ENCODE results near the gene CSMD2. TPM values are rescaled to one million over a fixed set of nuclear protein-coding genes. Genes with fewer than 3 reads are reported as not detected.

Gene CSMD2
- total and polyA plus RNA-seq, 2 of the 4 experiments (the other 2 are of a cell fraction), result under 0.01 to 0.36 TPM

GRCh38 chr1:33466159-33466558, 698.9 kb downstream of the CSMD2 start:
- no peak for TF ChIP-seq CEBPB (IDR thresholded peaks at IDR 0.05; ENCODE audit: low read depth, low read length)
- TF ChIP-seq, protein P1, sequence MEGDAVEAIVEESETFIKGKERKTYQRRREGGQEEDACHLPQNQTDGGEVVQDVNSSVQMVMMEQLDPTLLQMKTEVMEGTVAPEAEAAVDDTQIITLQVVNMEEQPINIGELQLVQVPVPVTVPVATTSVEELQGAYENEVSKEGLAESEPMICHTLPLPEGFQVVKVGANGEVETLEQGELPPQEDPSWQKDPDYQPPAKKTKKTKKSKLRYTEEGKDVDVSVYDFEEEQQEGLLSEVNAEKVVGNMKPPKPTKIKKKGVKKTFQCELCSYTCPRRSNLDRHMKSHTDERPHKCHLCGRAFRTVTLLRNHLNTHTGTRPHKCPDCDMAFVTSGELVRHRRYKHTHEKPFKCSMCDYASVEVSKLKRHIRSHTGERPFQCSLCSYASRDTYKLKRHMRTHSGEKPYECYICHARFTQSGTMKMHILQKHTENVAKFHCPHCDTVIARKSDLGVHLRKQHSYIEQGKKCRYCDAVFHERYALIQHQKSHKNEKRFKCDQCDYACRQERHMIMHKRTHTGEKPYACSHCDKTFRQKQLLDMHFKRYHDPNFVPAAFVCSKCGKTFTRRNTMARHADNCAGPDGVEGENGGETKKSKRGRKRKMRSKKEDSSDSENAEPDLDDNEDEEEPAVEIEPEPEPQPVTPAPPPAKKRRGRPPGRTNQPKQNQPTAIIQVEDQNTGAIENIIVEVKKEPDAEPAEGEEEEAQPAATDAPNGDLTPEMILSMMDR (conservative IDR thresholded peaks at IDR 0.05; ENCODE audit: low read depth, low read length), result no peak
- no peak for TF ChIP-seq FOS (IDR thresholded peaks at IDR 0.05; ENCODE audit: low read depth, low read length)
- TF ChIP-seq RCOR1 (IDR thresholded peaks at IDR 0.05; ENCODE audit: insufficient replicate concordance, low read length), result no peak
- TF ChIP-seq BHLHE40 (IDR thresholded peaks at IDR 0.05; ENCODE audit: low read depth, low read length), result no peak
- TF ChIP-seq RAD21 (IDR thresholded peaks at IDR 0.05; ENCODE audit: low read length), result no peak
- no peak for TF ChIP-seq MXI1 (IDR thresholded peaks at IDR 0.05; ENCODE audit: borderline replicate concordance, low read depth, low read length)
- TF ChIP-seq RFX5 (IDR thresholded peaks at IDR 0.05; ENCODE audit: low read depth, low read length), result no peak
- TF ChIP-seq MAZ (IDR thresholded peaks at IDR 0.05; ENCODE audit: borderline replicate concordance, low read depth, low read length), result no peak
- Histone ChIP-seq H3K27ac (ENCODE audit: insufficient read depth, low read length) (no peak overlapping the region), H3K14ac (replicated peaks; ENCODE audit: low read depth, low read length) (peak overlapping the region; percentile 45; the same call in 1 of the 2 replicates), H3K79me1 (ENCODE audit: low read depth in 1 of 2, low read length in 2 of 2) (no peaks in the 10 kb centered on the region), H2BK20ac (ENCODE audit: low read depth, low read length) (0 out of 2 replicates have a peak overlapping the region, but pooled peaks have one; percentile 13), H4K5ac (ENCODE audit: low read depth, low read length) (peak overlapping the region; percentile 31; the same call in 1 of the 2 replicates), H2AK9ac (replicated peaks; ENCODE audit: low read depth, low read length, poor library complexity) (peak overlapping the region; percentile 28), H3K56ac (ENCODE audit: extremely low read depth, insufficient read depth, low read length) (no peak overlapping the region), H3K4me3 (ENCODE audit: insufficient read depth, low read depth, low read length) (no peak overlapping the region), H3K9me1 (ENCODE audit: insufficient read depth, low read length) (peaks cover 13% of the 10 kb centered on the region), H2BK15ac (ENCODE audit: low read depth, low read length) (no peak overlapping the region; the same call in 2 of the 3 replicates), H4K91ac (ENCODE audit: insufficient read depth, low read depth, low read length) (no peak overlapping the region), H3K4me2 (ENCODE audit: low read depth, low read length) (no peak overlapping the region), H3K4me1 (ENCODE audit: control insufficient read depth, insufficient read depth, low read length) (peaks cover 14% of the 10 kb centered on the region; the same call in 1 of the 2 replicates), H3K4ac (ENCODE audit: low read depth, low read length) (0 out of 2 replicates have a peak overlapping the region, but pooled peaks have one; percentile 6), H4K8ac (ENCODE audit: low read depth in 2 of 2, low read length in 2 of 2) (no peak overlapping the region; a peak in 1 of 4 replicates), H3K18ac (ENCODE audit: low read depth, low read length) (no peak overlapping the region), H3K27me3 (ENCODE audit: control insufficient read depth, insufficient read depth, low read length) (no peaks in the 10 kb centered on the region), H3K36me3 (ENCODE audit: control insufficient read depth, insufficient read depth, low read length) (no peaks in the 10 kb centered on the region), H4K20me1 (ENCODE audit: insufficient read depth, low read length) (no peaks in the 10 kb centered on the region), H3K9me3 (ENCODE audit: control insufficient read depth, insufficient read depth, low read length) (no peaks in the 10 kb centered on the region), H3K9ac (ENCODE audit: low read depth, low read length) (no peak overlapping the region), H2BK120ac (ENCODE audit: low read depth, low read length) (no peak overlapping the region), H2AK5ac (ENCODE audit: low read depth, low read length) (no peak overlapping the region), H2AFZ (replicated peaks; ENCODE audit: low read length, poor library complexity) (peak overlapping the region; percentile 47), H2BK5ac (ENCODE audit: low read depth, low read length, poor library complexity, severe bottlenecking) (no peak overlapping the region), H3K23ac (ENCODE audit: low read depth, low read length) (no peak overlapping the region; the same call in 1 of the 2 replicates)
- CTCF ChIA-PET, result no interaction called here
- POLR2A ChIA-PET (ENCODE audit: unreplicated experiment), result no interaction called here
- 23% methylated on average over 4 of the region's 6 CpGs; no CpG with 5 or more reads in 1 of the 2 experiments for WGBS, 2 experiments (ENCODE audit: extremely low coverage in 2 of 2, insufficient read length in 1 of 2)
- no TSS peak for BruUV-seq (replicated peaks)
- in situ Hi-C loops (cut with MboI; ENCODE audit: low sequenced_read_pairs), result loop anchor here (5.0 to 10.0 kb wide), 3 partner anchors 169 to 371 kb away; no protein-coding TSS in a partner anchor
- dilution Hi-C loops (cut with HindIII; ENCODE audit: low sequenced_read_pairs, unreplicated experiment), result no loop called here
- intact Hi-C loops (cut with micrococcal nuclease), result no loop called here
- DNase-seq (no peak), ATAC-seq (ENCODE audit: low read depth) (no peak)
